AML-193 (cell line): Measurements from ENCODE around the gene ZMYND12.

Experiments used
- DNase-seq, 2 experiments: peaks; one replicate each; lab custom pipeline; 2025; lab: John Stamatoyannopoulos, UW

The ZMYND12 gene

GRCh38 chr1:42442662-42443061 is 13.2 kb downstream of the ZMYND12 start:
- peak; percentile 13 to 33 for DNase-seq

GRCh38 chr1:42439940-42440339 is 15.9 kb downstream of the ZMYND12 start:
- DNase-seq: no peak

GRCh38 chr1:42434340-42434739 is 21.5 kb downstream of the ZMYND12 start:
- no peak for DNase-seq

- no peak for DNase-seq
Measured at GRCh38 chr1:42433369-42433768, 22.5 kb downstream of the ZMYND12 start.

GRCh38 chr1:42432714-42433113 is 23.1 kb downstream of the ZMYND12 start:
- DNase-seq: no peak

GRCh38 chr1:42431514-42431913 is 24.3 kb downstream of the ZMYND12 start:
- DNase-seq: no peak

GRCh38 chr1:42430286-42431135 is 25.3 kb downstream of the ZMYND12 start:
- DNase-seq: no peak

- no peak for DNase-seq
Measured at GRCh38 chr1:42429603-42430002, 26.2 kb downstream of the ZMYND12 start.

GRCh38 chr1:42427240-42427639 is 28.6 kb downstream of the ZMYND12 start:
- DNase-seq: no peak

- no peak for DNase-seq
Measured at GRCh38 chr1:42424201-42424600, 31.6 kb downstream of the ZMYND12 start.

GRCh38 chr1:42423681-42424080 is 32.1 kb downstream of the ZMYND12 start:
- DNase-seq: no peak

GRCh38 chr1:42422737-42423136 is 33.1 kb downstream of the ZMYND12 start:
- no peak for DNase-seq

- no peak for DNase-seq
Measured at GRCh38 chr1:42420911-42421585, 34.8 kb downstream of the ZMYND12 start.

- DNase-seq: no peak
Measured at GRCh38 chr1:42420121-42420520, 35.7 kb downstream of the ZMYND12 start.

- DNase-seq: no peak
Measured at GRCh38 chr1:42419126-42419821, 36.5 kb downstream of the ZMYND12 start.

- no peak for DNase-seq
Measured at GRCh38 chr1:42418516-42418915, 37.3 kb downstream of the ZMYND12 start.

GRCh38 chr1:42417166-42417565 is 38.7 kb downstream of the ZMYND12 start:
- no peak for DNase-seq

GRCh38 chr1:42414551-42415496 is 41.0 kb downstream of the ZMYND12 start:
- no peak for DNase-seq

GRCh38 chr1:42403880-42404400 is 51.9 kb downstream of the ZMYND12 start:
- peak in 1 of 2 experiments; percentile 0 for DNase-seq

- DNase-seq: no peak
Measured at GRCh38 chr1:42399315-42400100, 56.3 kb downstream of the ZMYND12 start.
